OCI-LY1 (cell line): ENCODE data around the gene FFAR4.
"Not testable (repeated sequence)": the region's sequence is repeated elsewhere in the genome, so short reads cannot be mapped to it uniquely, and the experiment has no call there.

ENCODE experiments used
- H2AFZ ChIP-seq: fragments of 200-600 bp; sonication (generic), shearing (Covaris generic); 2 replicates; pipeline ENCODE4 v1.6.0; 2014; ENCODE audit warnings: antibody characterized with exemption, mild to moderate bottlenecking, low read length
- H3F3A ChIP-seq: fragments of 200-600 bp; sonication (generic), shearing (Covaris generic); 2 replicates; pipeline ENCODE4 v1.6.0; 2014; ENCODE audit warnings: mild to moderate bottlenecking, antibody characterized with exemption, low read length, moderate library complexity; ENCODE audit not compliant: insufficient read depth
- H3K27ac ChIP-seq: fragments of 200-600 bp; sonication (generic); 2 replicates; pipeline ENCODE4 v1.5.1; 2014; ENCODE audit warnings: low read length, mixed run types, mild to moderate bottlenecking, low read depth; ENCODE audit not compliant: poor library complexity, severe bottlenecking
- H3K27me3 ChIP-seq: fragments of 200-600 bp; sonication (generic); 2 replicates; pipeline ENCODE4 v1.6.0; 2014; ENCODE audit warnings: antibody characterized with exemption, mild to moderate bottlenecking, low read length, moderate library complexity; ENCODE audit not compliant: insufficient read depth
- H3K36me3 ChIP-seq: fragments of 200-600 bp; sonication (generic); 2 replicates; pipeline ENCODE4 v1.6.1; 2014; ENCODE audit warnings: mild to moderate bottlenecking, antibody characterized with exemption, low read length, moderate library complexity, mixed read lengths; ENCODE audit not compliant: insufficient read depth
- H3K4me1 ChIP-seq: fragments of 200-600 bp; sonication (generic); 2 replicates; pipeline ENCODE4 v1.5.1; 2014; ENCODE audit warnings: mild to moderate bottlenecking, low read length, moderate library complexity; ENCODE audit not compliant: insufficient read depth, severe bottlenecking
- H3K4me2 ChIP-seq: fragments of 200-600 bp; sonication (generic), shearing (Covaris generic); 2 replicates; pipeline ENCODE4 v1.6.1; 2014; ENCODE audit warnings: low read length
- H3K4me3 ChIP-seq: fragments of 200-600 bp; sonication (generic); 2 replicates; pipeline ENCODE4 v1.5.1; 2014; ENCODE audit warnings: low read length, low read depth, mild to moderate bottlenecking, mixed read lengths; ENCODE audit not compliant: poor library complexity, severe bottlenecking
- H3K79me2 ChIP-seq: fragments of 200-600 bp; shearing (Covaris generic); 2 replicates; pipeline ENCODE4 v1.6.1; 2016; ENCODE audit warnings: mixed run types, low read length, mixed read lengths; ENCODE audit not compliant: insufficient read depth
- H3K9ac ChIP-seq: fragments of 200-600 bp; sonication (generic), shearing (Covaris generic); 2 replicates; pipeline ENCODE4 v1.6.1; 2014; ENCODE audit warnings: mild to moderate bottlenecking, low read length, mixed read lengths
- H3K9me2 ChIP-seq: fragments of 200-600 bp; sonication (generic), shearing (Covaris generic); 2 replicates; pipeline ENCODE4 v1.6.1; 2014; ENCODE audit warnings: low read depth, mild to moderate bottlenecking, low read length, mixed read lengths
- H3K9me3 ChIP-seq: fragments of 200-600 bp; shearing (Covaris generic); 2 replicates; pipeline ENCODE4 v1.6.1; 2014; ENCODE audit warnings: low read length, mixed read lengths
- H4K20me1 ChIP-seq: fragments of 200-600 bp; sonication (generic), shearing (Covaris generic); 2 replicates; pipeline ENCODE4 v1.6.0; 2016; ENCODE audit warnings: mild to moderate bottlenecking, low read length; ENCODE audit not compliant: insufficient read depth
- CTCF ChIP-seq: fragments of 200-600 bp; sonication (generic), shearing (Covaris generic); IDR thresholded peaks from 2 replicates; pipeline ENCODE4 v1.5.1; 2017; ENCODE audit warnings: mild to moderate bottlenecking, antibody characterized with exemption, low read length, moderate library complexity, mixed read lengths
- EZH2 ChIP-seq: fragments of 200-600 bp; sonication (generic), shearing (Covaris generic); IDR thresholded peaks from 2 replicates; pipeline ENCODE4 v1.8.0; 2017; ENCODE audit warnings: borderline replicate concordance, mixed run types, mild to moderate bottlenecking, antibody characterized with exemption, low read length, moderate library complexity, mixed read lengths

FFAR4 gene

GRCh38 chr10:93541402-93542357, 24.8 kb upstream of the FFAR4 start:
- Histone ChIP-seq H3K36me3 (no peaks in the 10 kb centered on the region), H3K4me1 (no peaks in the 10 kb centered on the region), H3K4me3 (no peak overlapping the region), H3K79me2 (no peaks in the 10 kb centered on the region), H3K9me3 (no peaks in the 10 kb centered on the region), H2AFZ (no peak overlapping the region), H3K9me2 (no peaks in the 10 kb centered on the region), H4K20me1 (no peaks in the 10 kb centered on the region), H3K4me2 (no peak overlapping the region), H3K9ac (no peak overlapping the region), H3K27ac (no peak overlapping the region), H3K27me3 (no peaks in the 10 kb centered on the region), H3F3A (no peaks in the 10 kb centered on the region)
- TF ChIP-seq CTCF (peak; percentile 50; the same call in 1 of the 2 replicates), EZH2 (no peak)

DNA sequence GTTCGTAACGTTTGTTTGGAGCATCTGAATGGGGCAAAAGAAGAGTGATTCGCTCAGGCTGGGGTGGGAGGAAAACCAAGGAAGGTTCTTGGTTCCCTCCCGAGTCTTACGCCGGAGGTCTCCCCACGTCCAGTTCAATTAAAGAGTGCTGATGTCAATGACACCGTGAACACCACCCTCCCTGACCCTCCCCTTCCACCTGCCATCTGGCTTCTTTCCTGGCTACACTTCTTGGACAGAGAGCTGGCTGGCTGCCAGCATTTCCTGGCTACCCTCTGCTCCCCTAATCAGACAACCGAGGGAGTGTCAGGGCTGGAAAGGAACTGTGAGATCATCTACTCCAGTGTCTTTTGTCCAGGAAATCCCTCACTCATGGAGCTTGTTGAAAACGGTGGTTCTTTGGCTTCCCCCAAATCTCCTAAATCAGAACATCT, 24.1 kb upstream of the FFAR4 start:
- Histone ChIP-seq H3K9me2 (no peaks in the 10 kb centered on the region), H3K36me3 (no peaks in the 10 kb centered on the region), H4K20me1 (no peaks in the 10 kb centered on the region), H3K27ac (no peak overlapping the region), H3K4me3 (no peak overlapping the region), H3K4me1 (no peaks in the 10 kb centered on the region), H3K4me2 (no peak overlapping the region), H3K9me3 (no peaks in the 10 kb centered on the region), H3K9ac (no peak overlapping the region), H3F3A (no peaks in the 10 kb centered on the region), H3K27me3 (no peaks in the 10 kb centered on the region), H2AFZ (no peak overlapping the region), H3K79me2 (no peaks in the 10 kb centered on the region)
- TF ChIP-seq CTCF (no peak), EZH2 (no peak)

DNA sequence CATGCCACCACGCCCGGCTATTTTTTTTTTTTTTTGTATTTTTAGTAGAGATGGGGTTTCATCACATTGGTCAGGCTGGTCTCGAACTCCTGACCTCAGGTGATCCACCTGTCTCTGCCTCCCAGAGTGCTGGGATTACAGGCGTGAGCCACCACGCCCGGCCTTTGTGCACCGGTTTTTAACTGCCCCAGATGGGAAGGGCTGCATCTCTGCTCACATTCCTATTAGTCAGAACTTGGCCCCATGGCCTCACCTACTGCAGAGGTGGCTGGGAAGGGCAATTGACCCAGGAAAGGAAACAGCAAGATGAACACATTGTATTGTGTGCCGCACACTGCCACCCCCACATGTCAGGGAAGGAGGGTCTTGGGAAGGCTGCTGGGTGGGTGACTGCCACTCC, 19.5 kb upstream of the FFAR4 start:
- not testable (repeated sequence) for H3K9me3 ChIP-seq, H3K4me3 ChIP-seq, H3K4me1 ChIP-seq, H3K27ac ChIP-seq, H2AFZ ChIP-seq, H3K27me3 ChIP-seq, H4K20me1 ChIP-seq, H3K9ac ChIP-seq, H3K9me2 ChIP-seq, H3K79me2 ChIP-seq, H3K4me2 ChIP-seq, H3F3A ChIP-seq, H3K36me3 ChIP-seq

- no peak overlapping the region for H3K4me2 ChIP-seq
- no peak overlapping the region for H3K27ac ChIP-seq
Observed at GRCh38 chr10:93547522-93547921, 18.9 kb upstream of the FFAR4 start.

More at GRCh38 chr10:93547522-93547921, 18.9 kb upstream of the FFAR4 start:
- no peaks in the 10 kb centered on the region for H3K9me2 ChIP-seq
- TF ChIP-seq CTCF: no peak
- no peak for TF ChIP-seq EZH2
- H3K4me1 ChIP-seq: no peaks in the 10 kb centered on the region
- H3K9ac ChIP-seq: no peak overlapping the region
- no peak overlapping the region for H3K4me3 ChIP-seq
- H4K20me1 ChIP-seq: no peaks in the 10 kb centered on the region
- H3K9me3 ChIP-seq: no peaks in the 10 kb centered on the region
- H2AFZ ChIP-seq: no peak overlapping the region
- no peaks in the 10 kb centered on the region for H3K27me3 ChIP-seq
- no peaks in the 10 kb centered on the region for H3K79me2 ChIP-seq
- no peaks in the 10 kb centered on the region for H3K36me3 ChIP-seq
- H3F3A ChIP-seq: no peaks in the 10 kb centered on the region
